Muscle of leg (tissue), 11 donors: Measurements from ENCODE around the gene BICDL1. TPM values are rescaled to one million over a fixed set of nuclear protein-coding genes. Genes with fewer than 3 reads are reported as not detected.
A peak's percentile ranks its signal among the peaks of the same experiment; 100 is the strongest.

Source experiments
- DNase-seq: peaks from one replicate; pipeline ENCODE4 v3.0.0; 2013
- H3K27ac ChIP-seq: one replicate; pipeline ENCODE4 v1.5.1; 2013; ENCODE audit warnings: mild to moderate bottlenecking, low read length, control low read depth
- H3K27me3 ChIP-seq: one replicate; pipeline ENCODE4 v1.6.1; 2013; ENCODE audit warnings: low read length; ENCODE audit not compliant: control insufficient read depth, insufficient read depth
- H3K36me3 ChIP-seq: one replicate; pipeline ENCODE4 v1.6.1; 2013; ENCODE audit warnings: low read length; ENCODE audit not compliant: control insufficient read depth, insufficient read depth
- H3K4me1 ChIP-seq: one replicate; pipeline ENCODE4 v1.6.1; 2013; ENCODE audit warnings: low read length; ENCODE audit not compliant: control insufficient read depth, insufficient read depth
- H3K4me3 ChIP-seq: one replicate; pipeline ENCODE4 v1.5.1; 2013; ENCODE audit warnings: low read length, control low read depth
- H3K9me3 ChIP-seq: replicated peaks from 2 replicates; pipeline ENCODE4 v1.6.1; 2013; ENCODE audit warnings: low read depth, low read length; ENCODE audit not compliant: control insufficient read depth
- WGBS: methylation state at CpG from one replicate; pipeline ENCODE4 v1.1.5; 2013; ENCODE audit warnings: missing lambda C conversion rate; ENCODE audit not compliant: insufficient coverage; 5-methylcytosine and 5-hydroxymethylcytosine counted together
- polyA plus RNA-seq, 8 donors: library from polyadenylated mRNA; unstranded; fragments of 120-200 nt; gene quantifications; one replicate each; pipeline versions ENCODE4 v1.2.1 to v1.2.3, GENCODE V29; 2013; ENCODE audit warnings: inconsistent platforms in 1 of 8, low replicate concordance in 1 of 8; ENCODE audit not compliant: insufficient read length in 8 of 8, insufficient read depth in 1 of 8
- total RNA-seq: library from RNA; stranded (reverse); fragments of 120-200 nt; gene quantifications from one replicate; pipeline ENCODE4 v1.2.4, GENCODE V29; 2013

Gene BICDL1
- total and polyA plus RNA-seq, 9 donors: 1.3 to 6.4 (median 3.4) TPM

DNA sequence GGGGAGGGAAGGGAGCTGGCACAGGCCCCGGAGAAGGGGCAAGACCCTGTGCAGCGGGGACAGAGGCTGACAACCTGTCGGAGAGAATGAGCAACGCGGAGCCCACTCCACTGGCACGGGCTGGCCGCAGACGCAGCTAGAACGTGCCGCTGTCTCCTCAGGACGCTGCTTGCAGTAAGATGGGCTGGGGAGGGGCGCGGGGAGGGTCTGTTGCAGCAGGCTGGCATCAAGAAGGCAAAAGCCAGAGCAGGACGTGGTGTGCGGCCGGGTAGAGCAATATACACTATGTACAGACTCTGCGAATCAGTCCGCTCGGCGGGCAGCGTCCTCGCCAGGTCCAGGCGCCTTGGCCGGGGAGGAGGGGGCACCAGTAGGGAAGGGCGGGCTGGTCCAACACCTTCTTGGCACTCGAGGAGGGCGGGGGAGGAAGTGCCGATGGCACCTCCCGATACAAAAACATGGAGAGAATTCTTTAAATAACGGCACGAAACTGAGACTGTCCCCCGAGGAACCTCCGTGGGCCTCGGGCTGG is 107.7 kb downstream of the BICDL1 start:
- Histone ChIP-seq H3K4me1 (peaks cover 37% of the 10 kb centered on the region), H3K4me3 (no peak overlapping the region), H3K9me3 (no peaks in the 10 kb centered on the region), H3K27ac (no peak overlapping the region), H3K36me3 (peaks cover 55% of the 10 kb centered on the region), H3K27me3 (no peaks in the 10 kb centered on the region)
- 89% methylated on average over 32 of the region's 34 CpGs for WGBS
- no peak for DNase-seq

DNA sequence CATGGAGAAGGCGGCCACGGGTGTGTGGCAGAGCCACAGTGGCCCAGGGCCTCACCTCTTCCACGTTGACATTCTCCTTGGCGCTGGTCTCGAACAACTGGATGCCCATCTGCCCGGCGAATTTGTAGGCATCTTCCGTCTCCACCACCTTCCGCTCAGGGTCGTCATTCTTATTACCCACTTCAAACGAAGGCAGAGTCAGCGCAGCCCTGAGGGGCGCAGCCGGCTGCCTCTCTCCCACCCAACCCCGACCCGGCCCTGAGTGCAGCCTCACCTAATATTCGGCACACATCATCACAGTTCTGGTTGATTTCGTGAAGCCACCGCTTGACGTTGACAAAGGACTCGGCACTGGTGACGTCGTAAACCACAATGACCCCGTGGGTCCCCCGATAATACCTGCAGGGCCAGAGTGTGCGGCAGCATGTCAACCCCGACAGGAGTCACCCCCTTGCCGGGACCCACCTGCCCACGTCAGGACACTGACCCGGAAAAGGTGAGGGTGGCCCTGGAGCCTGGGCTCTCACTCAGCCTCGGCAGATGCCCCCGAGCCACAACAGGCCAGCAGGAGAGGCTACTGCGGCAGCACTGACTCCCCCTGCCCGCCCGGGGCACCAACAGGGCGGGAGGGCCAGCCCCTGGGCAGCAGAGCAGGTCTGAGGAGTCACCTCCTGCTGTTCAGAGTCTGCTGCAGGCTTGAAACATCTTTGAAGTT is 109.9 kb downstream of the BICDL1 start:
- Histone ChIP-seq H3K4me1 (peaks cover 41% of the 10 kb centered on the region), H3K27ac (no peak overlapping the region), H3K27me3 (no peaks in the 10 kb centered on the region), H3K4me3 (no peak overlapping the region), H3K36me3 (peaks cover 64% of the 10 kb centered on the region), H3K9me3 (no peaks in the 10 kb centered on the region)
- no peak for DNase-seq
- WGBS: 95% methylated on average over 36 of the region's 36 CpGs

DNA sequence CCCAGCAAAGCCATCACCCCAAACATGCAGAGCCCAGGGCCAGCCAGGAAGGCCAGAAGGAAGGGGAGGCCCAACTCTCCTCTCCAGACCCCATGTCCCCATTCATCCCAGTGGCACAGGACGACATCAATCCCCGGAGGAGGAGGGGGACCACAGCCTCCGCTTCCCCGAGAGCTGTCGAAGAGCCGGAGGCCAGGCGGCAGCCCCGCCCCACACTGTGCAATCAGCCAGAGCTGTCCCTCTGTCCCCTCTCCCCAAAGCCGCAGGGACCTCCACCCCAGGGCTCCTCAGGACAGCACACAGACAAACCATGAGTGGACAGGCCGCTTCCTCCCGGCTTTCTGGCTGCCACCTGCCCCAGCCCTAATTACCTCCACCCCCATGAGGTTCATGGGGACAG is 110.7 kb downstream of the BICDL1 start:
- WGBS: 88% methylated on average over 3 of the region's 11 CpGs
- Histone ChIP-seq H3K27ac (no peak overlapping the region), H3K27me3 (no peaks in the 10 kb centered on the region), H3K9me3 (no peaks in the 10 kb centered on the region), H3K4me3 (no peak overlapping the region), H3K36me3 (peaks cover 67% of the 10 kb centered on the region), H3K4me1 (peaks cover 34% of the 10 kb centered on the region)
- no peak for DNase-seq

DNA sequence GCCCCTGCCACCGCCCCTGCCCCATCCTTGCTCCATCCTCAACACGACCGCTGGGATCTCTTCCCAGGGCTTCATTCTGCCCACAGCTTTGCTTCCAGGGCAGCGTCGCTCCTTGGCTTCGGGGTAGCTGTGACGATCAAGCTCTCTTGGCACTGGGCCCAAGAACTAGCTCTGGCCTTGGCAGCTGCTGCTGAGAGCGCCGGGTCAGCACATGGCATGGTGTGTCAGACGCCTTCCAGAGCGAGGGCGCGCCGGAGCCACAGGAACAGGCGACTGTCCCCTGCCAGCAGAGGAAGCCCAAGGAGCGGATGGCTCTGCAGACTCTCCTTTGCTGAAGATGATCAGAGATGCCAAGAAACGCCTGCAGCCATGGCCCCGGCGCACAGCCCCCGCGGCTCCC is 111.6 kb downstream of the BICDL1 start:
- WGBS: 48% methylated on average over 21 of the region's 21 CpGs
- Histone ChIP-seq H3K4me3 (no peak overlapping the region), H3K27me3 (no peaks in the 10 kb centered on the region), H3K27ac (peak overlapping the region; percentile 84), H3K36me3 (peaks cover 71% of the 10 kb centered on the region), H3K9me3 (no peaks in the 10 kb centered on the region), H3K4me1 (peaks cover 32% of the 10 kb centered on the region)
- peak; percentile 83 for DNase-seq

DNA sequence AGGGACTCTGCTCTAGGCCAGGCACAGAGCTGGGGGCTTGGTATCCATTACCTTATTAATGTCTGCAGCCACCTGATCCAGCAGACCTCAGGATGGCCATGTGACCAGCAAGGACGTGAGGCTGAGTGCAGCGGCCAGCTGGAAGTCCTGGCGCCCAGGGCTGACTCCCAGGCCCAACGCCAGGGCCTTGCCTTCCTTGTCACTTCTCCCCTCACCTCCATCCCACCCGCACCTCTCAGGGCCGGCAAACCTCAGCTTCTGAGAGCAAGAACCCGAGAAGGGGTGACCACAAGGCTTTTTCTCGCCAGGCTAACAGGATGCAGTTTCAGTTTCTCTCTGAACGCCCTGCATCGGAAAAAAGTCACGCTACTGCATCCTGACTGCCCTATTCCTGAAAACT is 112.1 kb downstream of the BICDL1 start:
- H3K4me1 ChIP-seq: peaks cover 32% of the 10 kb centered on the region
- H3K27ac ChIP-seq: peak overlapping the region; percentile 84
- H3K9me3 ChIP-seq: no peaks in the 10 kb centered on the region
- WGBS: 41% methylated on average over 11 of the region's 11 CpGs
- DNase-seq: no peak
- H3K4me3 ChIP-seq: no peak overlapping the region
- H3K27me3 ChIP-seq: no peaks in the 10 kb centered on the region
- peaks cover 67% of the 10 kb centered on the region for H3K36me3 ChIP-seq

DNA sequence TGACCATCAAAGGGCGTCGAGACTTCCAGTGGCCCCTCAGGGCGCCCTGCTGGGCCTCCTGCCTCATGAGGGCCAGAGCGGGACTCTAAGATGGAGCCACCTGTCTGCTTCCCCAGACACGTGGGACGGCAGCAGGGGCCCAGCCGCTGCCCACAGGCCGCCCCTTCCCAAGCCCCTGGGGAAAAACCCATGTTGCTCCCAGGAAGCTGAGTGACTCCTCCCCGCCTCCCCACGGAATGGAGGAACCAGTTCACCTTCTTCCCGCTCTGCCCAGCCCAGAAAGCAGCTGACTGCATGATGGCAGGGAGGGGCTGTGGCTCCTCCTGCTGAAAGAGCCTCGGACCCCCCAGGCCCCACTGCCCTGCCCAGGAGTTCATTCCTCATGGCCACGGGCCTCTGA is 112.6 kb downstream of the BICDL1 start:
- no peak overlapping the region for H3K4me3 ChIP-seq
- no peaks in the 10 kb centered on the region for H3K9me3 ChIP-seq

DNA sequence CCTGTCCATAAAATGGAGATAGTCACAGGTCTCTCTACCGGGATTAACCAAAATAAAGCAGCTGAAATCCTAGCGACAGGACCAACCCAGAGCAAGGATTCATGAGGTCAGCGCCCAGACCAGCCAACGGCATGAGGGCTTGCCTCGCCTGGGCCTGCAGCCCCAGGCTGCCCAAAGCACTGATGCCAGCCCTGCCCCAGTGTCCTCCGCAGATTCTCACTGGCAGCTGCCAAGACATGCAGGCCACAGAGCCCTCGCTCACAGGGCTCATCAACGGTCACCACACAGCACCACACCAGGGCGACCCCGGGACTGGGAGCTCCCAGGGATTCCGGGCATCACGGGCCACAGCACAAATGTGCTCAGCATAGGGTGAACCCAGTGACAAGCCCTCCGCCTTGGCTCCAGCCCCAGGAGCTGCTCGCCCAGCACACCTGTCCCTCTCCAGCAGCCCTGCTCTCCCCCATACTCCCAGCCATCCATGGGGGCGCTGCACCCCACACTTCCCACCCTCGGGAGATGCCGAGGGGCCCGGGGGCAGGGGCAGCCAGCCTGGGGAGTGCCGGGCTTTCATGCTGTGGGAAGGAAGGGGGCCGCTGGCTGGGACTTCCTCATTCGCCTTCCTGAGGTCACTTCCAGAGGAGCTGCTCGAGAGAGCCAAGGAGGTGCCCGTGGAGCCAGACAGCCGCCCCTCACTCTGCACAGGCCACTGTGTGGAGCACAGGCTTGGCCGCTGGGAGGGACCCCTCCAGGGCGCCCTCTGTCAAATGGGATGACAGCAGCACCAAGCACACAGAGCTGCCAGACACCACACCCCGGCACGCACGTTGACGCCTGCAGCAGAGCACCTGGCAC is 113.4 kb downstream of the BICDL1 start:
- WGBS: 71% methylated on average over 27 of the region's 30 CpGs
- peak overlapping the region; percentile 84 for H3K27ac ChIP-seq
- H3K9me3 ChIP-seq: no peaks in the 10 kb centered on the region
- no peak overlapping the region for H3K4me3 ChIP-seq
- peaks cover 55% of the 10 kb centered on the region for H3K36me3 ChIP-seq
- peaks cover 32% of the 10 kb centered on the region for H3K4me1 ChIP-seq
- H3K27me3 ChIP-seq: no peaks in the 10 kb centered on the region
- no peak for DNase-seq

More for the DNA sequence above, 112.6 kb downstream of the BICDL1 start:
- Histone ChIP-seq H3K27ac (peak overlapping the region; percentile 84), H3K27me3 (no peaks in the 10 kb centered on the region), H3K36me3 (peaks cover 62% of the 10 kb centered on the region), H3K4me1 (peaks cover 32% of the 10 kb centered on the region)
- WGBS: 69% methylated on average over 8 of the region's 13 CpGs
- DNase-seq: no peak

DNA sequence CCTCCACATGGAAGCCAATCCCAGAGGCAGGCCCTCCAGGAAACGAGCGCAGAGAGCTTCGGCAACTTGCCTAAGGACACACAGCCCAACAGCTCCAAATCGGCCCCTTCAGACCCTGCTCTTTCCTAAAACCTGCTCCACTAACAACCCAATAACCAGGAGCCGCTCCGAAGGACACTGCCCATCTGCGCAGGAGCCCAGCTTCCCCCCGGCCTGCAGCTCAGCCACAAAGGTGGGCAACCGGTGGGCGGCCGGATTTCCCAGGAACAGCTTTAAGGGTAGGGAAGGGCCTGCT is 114.0 kb downstream of the BICDL1 start:
- Histone ChIP-seq H3K4me3 (no peak overlapping the region), H3K4me1 (peaks cover 32% of the 10 kb centered on the region), H3K27me3 (no peaks in the 10 kb centered on the region), H3K36me3 (peaks cover 53% of the 10 kb centered on the region), H3K9me3 (no peaks in the 10 kb centered on the region), H3K27ac (no peak overlapping the region)
- no peak for DNase-seq
- 82% methylated on average over 10 of the region's 11 CpGs for WGBS

DNA sequence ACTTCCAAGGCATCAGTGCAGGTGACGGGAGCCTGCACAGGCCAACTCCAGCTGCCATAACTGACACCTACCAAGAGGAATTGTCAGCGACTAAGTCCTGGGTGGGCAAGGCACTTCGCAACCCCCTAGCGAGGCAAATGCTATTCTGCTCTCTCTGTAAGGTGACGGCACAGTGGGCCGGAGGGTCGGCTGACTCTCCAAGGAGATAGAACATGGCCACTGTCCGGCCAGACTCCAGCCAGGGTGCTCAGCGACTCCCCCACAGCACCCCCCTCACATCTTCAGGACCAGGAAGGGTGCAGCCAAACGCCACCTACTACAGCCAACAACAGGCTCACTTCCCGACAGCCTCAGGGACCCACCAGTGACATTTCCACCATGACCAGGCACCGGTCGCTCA is 114.3 kb downstream of the BICDL1 start:
- H3K36me3 ChIP-seq: peaks cover 52% of the 10 kb centered on the region
- peaks cover 32% of the 10 kb centered on the region for H3K4me1 ChIP-seq
- no peaks in the 10 kb centered on the region for H3K27me3 ChIP-seq
- no peak overlapping the region for H3K27ac ChIP-seq
- H3K9me3 ChIP-seq: no peaks in the 10 kb centered on the region
- no peak for DNase-seq
- 85% methylated on average over 10 of the region's 13 CpGs for WGBS
- no peak overlapping the region for H3K4me3 ChIP-seq

DNA sequence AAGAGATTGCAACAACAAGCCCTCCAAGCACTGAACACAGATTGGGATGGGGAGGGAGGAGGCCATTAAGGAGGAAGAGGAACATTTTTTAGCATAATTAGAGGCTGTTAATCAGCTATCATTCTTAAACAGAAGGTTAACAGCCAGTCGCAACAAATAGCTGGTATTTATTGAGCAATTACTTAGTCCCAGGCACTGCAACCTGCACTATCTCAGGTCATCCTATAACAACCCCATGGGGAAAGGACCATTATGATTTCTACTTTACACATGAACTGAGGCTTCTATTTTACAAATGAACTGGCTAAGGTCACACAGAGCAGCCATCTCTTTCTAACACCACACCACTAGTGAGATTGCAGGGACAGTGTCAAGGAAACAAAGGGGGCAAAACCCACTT is 117.1 kb downstream of the BICDL1 start:
- Histone ChIP-seq H3K36me3 (peaks cover 44% of the 10 kb centered on the region), H3K27me3 (no peaks in the 10 kb centered on the region), H3K27ac (no peak overlapping the region), H3K9me3 (no peaks in the 10 kb centered on the region), H3K4me3 (no peak overlapping the region), H3K4me1 (peaks cover 26% of the 10 kb centered on the region)
- no peak for DNase-seq
- WGBS: no CpG with 5 or more reads among the region's 1 CpG
